Panc1 (cell line): ENCODE data around the gene ZNF791. TPM values are rescaled to one million over a fixed set of nuclear protein-coding genes. Genes with fewer than 3 reads are reported as not detected.

Source experiments
- ATAC-seq: fragments of 200-7000 bp; cut with Tn5 transposase; 2 replicates; pipeline ENCODE4 v1.9.1; 2020; ENCODE audit warnings: mild to moderate bottlenecking, moderate library complexity
- BruUV-seq: library from RNA; stranded (reverse); fragments of 400-500 nt; replicated peaks from 2 replicates; lab custom pipeline; 2021; lab: Mats Ljungman, UMichigan
- CTCF ChIA-PET: fragments of 300-600 bp; sonication (Branson Sonifier 250); formaldehyde crosslinking; loops from one replicate; lab custom pipeline; 2022; ENCODE audit warnings: antibody characterized with exemption; lab: Charles Lee
- POLR2A ChIA-PET: fragments of 300-600 bp; sonication (Branson Sonifier 250); formaldehyde crosslinking; loops from one replicate; lab custom pipeline; 2022; ENCODE audit warnings: antibody characterized with exemption; lab: Charles Lee
- DNase-seq: peaks from one replicate; pipeline ENCODE4 v3.0.0-alpha.2; 2010; ENCODE audit warnings: low read depth, low spot score
- H3K27ac ChIP-seq: 2 replicates; pipeline ENCODE4 v1.5.1; 2011; ENCODE audit warnings: mild to moderate bottlenecking, low read length, inconsistent platforms
- H3K27me3 ChIP-seq: fragments of 200-500 bp; sonication (Bioruptor generic); 2 replicates; pipeline ENCODE4 v1.6.0; 2014; ENCODE audit warnings: low read length, inconsistent platforms; ENCODE audit not compliant: control insufficient read depth, insufficient read depth
- H3K36me3 ChIP-seq: fragments of 200-500 bp; sonication (Bioruptor generic); 2 replicates; pipeline ENCODE4 v1.5.1; 2014; ENCODE audit warnings: inconsistent platforms, mild to moderate bottlenecking, low read length, moderate library complexity; ENCODE audit not compliant: control insufficient read depth, insufficient read depth
- H3K4me1 ChIP-seq: 2 replicates; pipeline ENCODE4 v1.5.1; 2011; ENCODE audit warnings: inconsistent platforms, mild to moderate bottlenecking, low read length, moderate library complexity; ENCODE audit not compliant: control insufficient read depth, insufficient read depth
- H3K4me3 ChIP-seq, 2 experiments: 2 replicates each; pipeline ENCODE4 v1.5.1; 2011 to 2012; ENCODE audit warnings: low read depth in 2 of 2, low read length in 2 of 2, mild to moderate bottlenecking in 2 of 2, inconsistent platforms in 1 of 2, moderate library complexity in 1 of 2
- H3K9me3 ChIP-seq: fragments of 200-500 bp; sonication (Bioruptor generic); 2 replicates; pipeline ENCODE4 v1.5.1; 2014; ENCODE audit warnings: low read depth, mild to moderate bottlenecking, inconsistent platforms, low read length, moderate library complexity; ENCODE audit not compliant: control insufficient read depth, insufficient read depth
- POLR2AphosphoS5 ChIP-seq: IDR thresholded peaks from 2 replicates; pipeline ENCODE4 v1.6.1; 2012; ENCODE audit warnings: mild to moderate bottlenecking, low read depth, low read length, moderate library complexity
- REST ChIP-seq, 2 experiments: IDR thresholded peaks; 2 replicates each; pipeline ENCODE4 v1.6.1; 2011 to 2012; ENCODE audit warnings: low read depth in 2 of 2, control low read depth in 1 of 2, low read length in 1 of 2, mild to moderate bottlenecking in 1 of 2, moderate library complexity in 1 of 2; ENCODE audit not compliant: insufficient read depth in 1 of 2
- SIN3A ChIP-seq: IDR thresholded peaks from 2 replicates; pipeline ENCODE4 v1.6.1; 2012; ENCODE audit warnings: low read depth, mild to moderate bottlenecking, low read length, moderate library complexity, borderline replicate concordance; ENCODE audit not compliant: insufficient read depth
- TCF7L2 ChIP-seq: IDR thresholded peaks from 2 replicates; pipeline ENCODE4 v1.6.1; 2011; ENCODE audit warnings: mild to moderate bottlenecking, low read depth, low read length, inconsistent platforms
- in situ Hi-C: cut with HindIII; loops from 2 replicates; pipeline ENCODE4 v1.10.0; 2016; ENCODE audit warnings: low sequenced_read_pairs, low pct_unique_long_range_greater_than_20kb
- intact Hi-C: fragments of 100-400 bp; cut with micrococcal nuclease; formaldehyde crosslinking; loops from one replicate; pipeline ENCODE4 v1.10.0; 2022; ENCODE audit not compliant: unreplicated experiment
- total RNA-seq: library from RNA; stranded (reverse); gene quantifications from one replicate; pipeline ENCODE4 v1.2.1, GENCODE V29; 2021; ENCODE audit not compliant: unreplicated experiment
- TF ChIP-seq, protein P1 (sequence below): fragments of 450-650 bp; IDR thresholded peaks from 2 replicates; pipeline ENCODE4 v1.5.1; 2017; ENCODE audit warnings: mild to moderate bottlenecking

ZNF791 gene
- total RNA-seq, 1 experiment from 2014 or later: 19.0 TPM

GRCh38 chr19:12649941-12650340 is 39.2 kb downstream of the ZNF791 start:
- no peaks in the 10 kb centered on the region for H3K36me3 ChIP-seq
- no peaks in the 10 kb centered on the region for H3K27me3 ChIP-seq
- CTCF ChIA-PET: no interaction called here
- no peak overlapping the region for H3K27ac ChIP-seq
- ATAC-seq (no peak), DNase-seq (no peak)
- intact Hi-C loops (loop anchor here (5.0 kb wide), 1 partner anchor 98 kb away; the partner anchor contains the start of gene ZNF564), in situ Hi-C loops (no loop called here)
- H3K9me3 ChIP-seq: no peaks in the 10 kb centered on the region
- POLR2A ChIA-PET: no interaction called here
- TF ChIP-seq SIN3A (no peak), TCF7L2 (no peak), REST (IDR thresholded peaks at IDR 0.05; ENCODE audit: insufficient read depth in 1 of 2, low read depth in 2 of 2, low read length in 1 of 2) (no peak), POLR2AphosphoS5 (no peak)
- TF ChIP-seq, protein P1, sequence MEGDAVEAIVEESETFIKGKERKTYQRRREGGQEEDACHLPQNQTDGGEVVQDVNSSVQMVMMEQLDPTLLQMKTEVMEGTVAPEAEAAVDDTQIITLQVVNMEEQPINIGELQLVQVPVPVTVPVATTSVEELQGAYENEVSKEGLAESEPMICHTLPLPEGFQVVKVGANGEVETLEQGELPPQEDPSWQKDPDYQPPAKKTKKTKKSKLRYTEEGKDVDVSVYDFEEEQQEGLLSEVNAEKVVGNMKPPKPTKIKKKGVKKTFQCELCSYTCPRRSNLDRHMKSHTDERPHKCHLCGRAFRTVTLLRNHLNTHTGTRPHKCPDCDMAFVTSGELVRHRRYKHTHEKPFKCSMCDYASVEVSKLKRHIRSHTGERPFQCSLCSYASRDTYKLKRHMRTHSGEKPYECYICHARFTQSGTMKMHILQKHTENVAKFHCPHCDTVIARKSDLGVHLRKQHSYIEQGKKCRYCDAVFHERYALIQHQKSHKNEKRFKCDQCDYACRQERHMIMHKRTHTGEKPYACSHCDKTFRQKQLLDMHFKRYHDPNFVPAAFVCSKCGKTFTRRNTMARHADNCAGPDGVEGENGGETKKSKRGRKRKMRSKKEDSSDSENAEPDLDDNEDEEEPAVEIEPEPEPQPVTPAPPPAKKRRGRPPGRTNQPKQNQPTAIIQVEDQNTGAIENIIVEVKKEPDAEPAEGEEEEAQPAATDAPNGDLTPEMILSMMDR: no peak
- H3K4me1 ChIP-seq: no peaks in the 10 kb centered on the region
- H3K4me3 ChIP-seq: no peak overlapping the region
- no TSS peak for BruUV-seq

DNA sequence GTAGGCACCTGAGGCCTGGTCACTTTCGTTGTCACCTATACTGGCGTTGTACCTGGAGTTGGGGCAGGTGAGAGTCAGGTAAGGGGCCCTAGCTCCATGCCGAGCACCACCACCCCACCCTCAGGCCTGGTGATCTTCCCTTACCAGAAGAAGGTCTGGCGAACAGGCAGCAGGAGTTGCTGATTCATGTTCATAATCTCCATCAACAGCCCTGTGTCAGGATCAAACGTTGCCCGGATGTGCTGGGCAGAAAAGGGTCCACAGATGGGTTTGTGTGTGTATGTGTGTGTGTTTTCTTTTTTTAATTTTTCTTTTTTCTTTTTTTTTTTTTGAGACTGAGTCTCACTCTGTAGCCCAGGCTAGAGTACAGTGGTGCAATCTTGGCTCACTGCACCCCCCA is 41.5 kb downstream of the ZNF791 start:
- no peaks in the 10 kb centered on the region for H3K27me3 ChIP-seq
- no peak overlapping the region for H3K27ac ChIP-seq
- TF ChIP-seq REST (IDR thresholded peaks at IDR 0.05; ENCODE audit: insufficient read depth in 1 of 2, low read depth in 2 of 2, low read length in 1 of 2) (no peak), SIN3A (no peak), TCF7L2 (no peak), POLR2AphosphoS5 (no peak)
- TF ChIP-seq, protein P1: no peak
- intact Hi-C loops: no loop called here
- H3K9me3 ChIP-seq: no peaks in the 10 kb centered on the region
- H3K36me3 ChIP-seq: no peaks in the 10 kb centered on the region
- no TSS peak for BruUV-seq
- in situ Hi-C loops: no loop called here
- DNase-seq (no peak), ATAC-seq (no peak)
- no peaks in the 10 kb centered on the region for H3K4me1 ChIP-seq
- POLR2A ChIA-PET: interaction anchor here (0.6 kb wide), 1 partner anchor 39 kb away, joined by 5 read pairs; no protein-coding TSS in a partner anchor
- CTCF ChIA-PET: no interaction called here
- no peak overlapping the region for H3K4me3 ChIP-seq
